ENCODE measurements around the gene RAPGEF1.

Gene RAPGEF1

DNA sequence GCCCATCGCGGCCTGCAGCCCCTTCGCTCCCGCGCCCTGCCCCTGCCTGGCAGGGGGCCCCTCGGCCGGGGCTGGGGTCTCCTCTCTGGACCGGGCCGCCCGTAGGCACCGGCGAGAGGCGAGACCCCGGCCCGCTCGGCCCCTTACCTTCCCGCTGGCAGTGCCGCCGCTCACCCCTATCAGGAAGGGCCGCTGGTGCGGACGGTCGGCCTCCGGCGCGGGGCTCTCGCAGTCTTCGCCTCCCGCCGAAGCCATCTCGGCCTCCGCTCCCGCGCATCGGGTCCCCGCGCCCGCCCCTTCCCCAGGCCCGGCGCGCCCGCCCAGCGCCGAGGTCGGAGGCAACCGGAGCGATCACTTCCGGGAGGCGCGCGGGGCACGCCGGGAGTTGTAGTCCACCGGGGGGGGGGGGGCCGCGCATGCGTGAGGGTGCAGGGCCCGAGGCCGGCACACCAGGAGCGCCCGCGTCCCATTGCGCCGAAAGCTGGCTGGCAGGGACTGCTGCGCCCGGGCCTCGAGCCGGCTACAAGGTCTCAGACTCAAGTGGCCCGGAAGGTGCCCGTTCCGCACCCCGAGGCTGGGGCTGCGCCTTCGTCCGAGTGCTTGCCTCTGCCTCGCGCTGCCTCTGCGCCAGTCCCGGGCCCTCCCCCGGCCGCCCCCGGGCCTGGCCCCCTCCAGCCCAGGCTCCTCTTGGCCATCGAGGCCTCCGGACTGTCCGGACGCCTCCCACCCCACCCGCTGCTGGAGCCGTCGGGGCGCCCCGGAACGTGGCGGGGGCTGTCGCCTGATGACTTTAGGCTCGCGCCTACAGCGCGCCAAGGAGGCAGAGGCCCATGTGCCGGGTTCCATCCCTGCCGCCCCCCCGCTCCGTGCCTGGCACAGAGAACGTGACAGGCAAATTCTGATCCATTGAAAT, 208.7 kb downstream of the RAPGEF1 start, which contains the start of gene UCK1:
Gene UCK1, minus strand, starts transcription at position 344 of the 913 bp plus-strand sequence. Its CDS starts 89 bp downstream, at position 255.
- FAIRE-seq: no peak
- peak; percentile 97 for DNase-seq (ENCODE audit: low spot score)

DNA sequence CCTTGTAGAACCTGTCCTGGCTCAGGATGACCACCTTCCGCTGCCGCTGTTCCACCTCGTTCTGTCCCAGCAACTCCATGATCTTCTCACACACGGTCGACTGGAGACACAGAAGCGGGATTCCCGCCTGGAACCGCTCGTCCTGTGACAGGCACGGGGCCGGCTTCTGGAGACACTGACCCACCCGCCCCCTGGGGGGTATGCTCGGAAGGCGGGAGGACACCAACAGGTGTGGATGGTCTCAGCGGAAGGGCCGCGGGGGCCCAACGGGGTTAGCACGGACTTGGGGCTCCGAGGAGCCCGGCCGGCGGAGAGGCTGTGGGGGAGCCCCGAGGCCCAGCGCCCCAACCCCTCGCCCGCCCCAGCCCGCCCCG, 209.3 kb downstream of the RAPGEF1 start:
- FAIRE-seq (no peak), DNase-seq (ENCODE audit: low spot score) (peak; percentile 73)

DNA sequence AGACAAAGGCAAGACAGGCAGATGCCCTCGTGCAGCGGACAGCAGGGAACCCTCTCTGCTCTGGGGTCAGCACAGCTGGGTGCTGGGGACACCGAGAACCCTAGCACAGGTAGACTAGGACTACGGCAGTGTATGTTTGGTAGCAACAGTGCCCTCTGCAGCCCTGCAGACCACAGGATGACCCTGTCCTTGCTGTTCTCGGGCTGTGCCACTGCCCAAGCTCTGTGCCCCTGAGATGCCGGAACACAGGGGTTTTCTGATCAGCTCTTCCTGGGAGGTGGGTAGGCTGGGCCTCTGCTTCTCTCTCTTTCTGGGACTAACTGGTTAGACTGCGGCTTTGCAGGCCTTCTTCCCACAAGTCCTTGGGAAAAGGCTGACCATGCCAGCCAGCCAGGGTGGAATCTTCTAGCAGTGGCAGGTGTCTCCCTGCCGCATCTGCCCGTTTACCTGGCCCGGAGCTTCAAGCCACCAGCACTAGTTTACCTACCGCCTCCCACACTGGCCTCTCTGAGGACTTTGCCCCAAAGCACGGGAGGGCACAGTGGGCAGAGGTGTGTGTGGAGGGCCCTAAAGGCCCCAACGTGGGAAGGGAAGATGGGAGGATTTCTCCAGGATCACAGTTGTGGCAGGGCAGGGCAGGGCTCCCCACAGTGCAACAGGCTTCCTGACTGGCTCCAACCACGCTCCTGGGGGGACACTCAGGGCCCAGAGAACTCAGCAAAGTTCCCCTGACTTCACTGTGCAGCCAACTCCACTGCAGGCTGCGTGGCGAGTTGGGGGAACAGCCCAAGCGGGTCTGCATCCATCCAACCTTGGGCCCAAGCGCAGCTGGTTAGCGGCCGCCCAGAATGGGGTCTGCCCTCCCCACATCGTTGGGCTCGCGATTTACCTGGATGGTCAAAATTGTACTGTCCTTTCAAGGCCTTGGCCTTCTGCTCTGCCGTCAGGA, 210.0 kb downstream of the RAPGEF1 start:
- FAIRE-seq (no peak), DNase-seq (ENCODE audit: low spot score) (no peak)

- DNase-seq (ENCODE audit: low spot score): no peak
- no peak for FAIRE-seq
Observed at GRCh38 chr9:131528886-131529505, 210.9 kb downstream of the RAPGEF1 start.

DNA sequence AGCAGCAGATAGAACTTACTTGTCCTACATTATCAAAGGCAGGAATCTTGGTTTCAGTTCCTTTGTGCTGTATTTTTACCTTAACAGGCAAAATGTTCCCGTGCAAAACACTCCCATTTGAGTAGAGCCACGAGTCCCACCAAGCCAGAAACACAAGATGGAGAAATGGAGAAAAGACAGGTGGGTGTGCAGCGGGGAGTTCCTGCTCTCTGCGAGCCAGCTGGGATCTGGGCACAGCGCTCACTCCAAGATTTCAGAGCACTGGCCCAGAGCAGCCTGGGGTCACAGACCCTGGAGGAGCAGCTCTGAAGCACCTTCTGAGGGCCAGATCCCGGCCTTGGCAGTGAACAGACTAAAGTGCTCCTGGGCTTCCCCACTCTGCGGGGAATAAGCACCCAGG, 211.7 kb downstream of the RAPGEF1 start:
- no peak for DNase-seq (ENCODE audit: low spot score)

More for the DNA sequence above, 211.7 kb downstream of the RAPGEF1 start:
- no peak for FAIRE-seq

Data from urothelium cell line (cell line).